Measurements from ENCODE around the gene CEMIP2. TPM values are rescaled to one million over a fixed set of nuclear protein-coding genes. Genes with fewer than 3 reads are reported as not detected.

The CEMIP2 gene
- total and polyA plus RNA-seq, 8 donors: 12.4 to 218 (median 59.8) TPM

DNA sequence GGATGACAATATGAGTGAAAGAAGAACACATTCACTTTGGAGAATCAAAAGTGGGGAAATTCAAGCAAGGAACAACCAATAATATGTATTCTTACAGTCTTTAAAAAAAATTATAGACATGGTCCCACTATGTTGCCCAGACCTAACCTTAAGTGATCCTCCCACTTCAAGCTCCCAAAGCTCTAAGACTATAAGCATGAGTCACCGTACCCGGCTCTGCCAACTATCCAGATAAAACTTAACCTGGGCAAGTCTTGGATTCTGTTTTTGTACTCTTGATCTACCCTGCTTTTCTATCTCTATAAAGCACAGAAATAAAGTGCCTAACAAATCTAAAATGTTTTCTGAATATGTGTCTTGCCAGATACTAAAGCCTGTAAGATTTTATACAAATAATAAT, 30.9 kb downstream of the CEMIP2 start:
- peaks cover 19 to 73% (median 52%) of the 10 kb centered on the region in 4 donors for H3K36me3 ChIP-seq
- WGBS, 5 donors: 35 to 80% (median 45%) methylated on average over 2 of the region's 2 CpGs
- no peaks in the 10 kb centered on the region for H3K9me3 ChIP-seq
- H3K4me1 ChIP-seq: peaks cover 3 to 50% (median 12%) of the 10 kb centered on the region in 4 donors
- H3K4me3 ChIP-seq: no peak overlapping the region
- DNase-seq: peak in 1 of 2 donors; percentile 67
- no peak for TF ChIP-seq EP300 (IDR thresholded peaks at IDR 0.05)
- TF ChIP-seq POLR2AphosphoS5 (IDR thresholded peaks at IDR 0.05): peak in 1 of 3 donors; percentile 5
- H3K27me3 ChIP-seq: no peaks in the 10 kb centered on the region
- intact Hi-C loops (cut with DNase I; ENCODE audit: low total_unique reads): no loop called here
- H3K27ac ChIP-seq: peak overlapping the region in 2 of 5 donors; percentile 35 to 90

DNA sequence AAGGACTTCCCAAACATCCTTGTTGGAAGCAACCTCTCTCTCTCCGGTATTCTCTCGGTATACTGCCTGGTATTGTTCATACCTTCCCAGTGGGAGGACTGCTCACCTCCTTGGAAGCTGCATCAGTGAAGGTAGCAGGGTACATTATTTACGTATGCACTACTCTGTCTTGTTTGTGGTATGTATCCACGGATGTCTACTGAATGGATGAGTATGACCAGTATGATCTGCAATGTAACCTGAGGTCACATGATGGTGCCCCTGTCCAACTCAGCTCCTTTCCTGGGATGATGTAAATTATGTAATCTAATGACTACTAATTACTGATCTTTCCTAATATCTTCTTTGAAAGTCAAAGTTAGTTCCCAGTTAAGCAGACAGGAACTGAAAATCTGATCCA, 32.1 kb downstream of the CEMIP2 start:
- 82 to 88% (median 84%) methylated on average over 4 of the region's 4 CpGs for WGBS, 5 donors
- Histone ChIP-seq H3K4me1 (peaks cover 3 to 40% (median 9%) of the 10 kb centered on the region in 4 donors), H3K27ac (no peak overlapping the region), H3K36me3 (peaks cover 23 to 85% (median 64%) of the 10 kb centered on the region in 4 donors), H3K27me3 (no peaks in the 10 kb centered on the region), H3K9me3 (no peaks in the 10 kb centered on the region), H3K4me3 (no peak overlapping the region)
- no peak for DNase-seq
- no peak for TF ChIP-seq POLR2AphosphoS5 (IDR thresholded peaks at IDR 0.05)
- no peak for TF ChIP-seq EP300 (IDR thresholded peaks at IDR 0.05)
- no peak for TF ChIP-seq POLR2A (IDR thresholded peaks at IDR 0.05)
- TF ChIP-seq, protein P1, sequence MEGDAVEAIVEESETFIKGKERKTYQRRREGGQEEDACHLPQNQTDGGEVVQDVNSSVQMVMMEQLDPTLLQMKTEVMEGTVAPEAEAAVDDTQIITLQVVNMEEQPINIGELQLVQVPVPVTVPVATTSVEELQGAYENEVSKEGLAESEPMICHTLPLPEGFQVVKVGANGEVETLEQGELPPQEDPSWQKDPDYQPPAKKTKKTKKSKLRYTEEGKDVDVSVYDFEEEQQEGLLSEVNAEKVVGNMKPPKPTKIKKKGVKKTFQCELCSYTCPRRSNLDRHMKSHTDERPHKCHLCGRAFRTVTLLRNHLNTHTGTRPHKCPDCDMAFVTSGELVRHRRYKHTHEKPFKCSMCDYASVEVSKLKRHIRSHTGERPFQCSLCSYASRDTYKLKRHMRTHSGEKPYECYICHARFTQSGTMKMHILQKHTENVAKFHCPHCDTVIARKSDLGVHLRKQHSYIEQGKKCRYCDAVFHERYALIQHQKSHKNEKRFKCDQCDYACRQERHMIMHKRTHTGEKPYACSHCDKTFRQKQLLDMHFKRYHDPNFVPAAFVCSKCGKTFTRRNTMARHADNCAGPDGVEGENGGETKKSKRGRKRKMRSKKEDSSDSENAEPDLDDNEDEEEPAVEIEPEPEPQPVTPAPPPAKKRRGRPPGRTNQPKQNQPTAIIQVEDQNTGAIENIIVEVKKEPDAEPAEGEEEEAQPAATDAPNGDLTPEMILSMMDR (IDR thresholded peaks at IDR 0.05): no peak
- intact Hi-C loops (cut with DNase I; ENCODE audit: low total_unique reads): no loop called here

DNA sequence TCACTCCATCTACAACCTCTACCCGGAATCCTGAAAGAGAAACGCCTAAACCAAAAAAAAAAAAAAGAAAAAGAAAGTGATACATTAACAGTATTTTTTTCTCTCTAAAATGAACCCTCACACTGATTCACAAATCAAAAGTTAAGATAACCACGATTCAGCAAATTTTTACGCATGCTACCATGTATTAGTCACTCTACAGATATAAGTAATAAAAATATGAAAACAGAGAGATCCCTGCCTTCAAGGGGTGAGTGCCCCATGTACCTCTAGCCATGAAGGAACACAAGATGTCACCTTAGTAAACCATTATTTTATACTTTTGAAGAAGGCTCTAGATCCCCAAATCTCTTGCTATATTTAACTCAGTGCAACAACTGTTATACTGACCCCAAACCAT, 33.4 kb downstream of the CEMIP2 start:
- TF ChIP-seq, protein P1 (IDR thresholded peaks at IDR 0.05): no peak
- TF ChIP-seq EP300 (IDR thresholded peaks at IDR 0.05) (no peak), POLR2AphosphoS5 (IDR thresholded peaks at IDR 0.05) (no peak), POLR2A (IDR thresholded peaks at IDR 0.05) (no peak)
- H3K27me3 ChIP-seq: no peaks in the 10 kb centered on the region
- intact Hi-C loops (cut with DNase I; ENCODE audit: low total_unique reads): no loop called here
- H3K4me3 ChIP-seq: no peak overlapping the region
- no peak for DNase-seq
- no peak overlapping the region for H3K27ac ChIP-seq
- H3K36me3 ChIP-seq: peaks cover 32 to 96% (median 76%) of the 10 kb centered on the region in 4 donors
- H3K4me1 ChIP-seq: peaks cover 0 to 30% (median 6%) of the 10 kb centered on the region in 4 donors
- H3K9me3 ChIP-seq: no peaks in the 10 kb centered on the region
- 73 to 81% (median 75%) methylated on average over 4 of the region's 4 CpGs for WGBS, 5 donors

DNA sequence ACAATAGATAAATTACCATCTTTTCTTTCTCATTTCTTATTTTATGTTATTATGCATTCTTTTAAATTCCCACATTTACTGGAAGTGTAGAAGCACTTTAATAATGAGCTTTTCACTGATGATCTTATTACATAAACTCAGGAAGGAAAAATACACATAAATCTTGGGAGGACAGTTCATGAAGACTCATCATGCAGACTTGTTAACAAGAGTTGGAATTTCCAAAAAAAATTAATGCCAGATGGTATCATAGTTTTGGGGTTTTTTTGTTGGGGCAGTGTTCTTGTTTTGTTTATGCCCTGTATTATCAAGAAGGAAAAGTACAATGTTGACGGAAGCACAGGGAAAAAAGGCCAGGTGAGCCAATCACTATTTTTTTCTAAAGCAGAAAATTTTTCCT, 35.1 kb downstream of the CEMIP2 start:
- peaks cover 48 to 96% (median 85%) of the 10 kb centered on the region in 4 donors for H3K36me3 ChIP-seq
- intact Hi-C loops (cut with DNase I; ENCODE audit: low total_unique reads): no loop called here

More for the DNA sequence above, 35.1 kb downstream of the CEMIP2 start:
- WGBS, 5 donors: 14 to 90% (median 43%) methylated on average over 1 of the region's 1 CpG
- no peaks in the 10 kb centered on the region for H3K27me3 ChIP-seq
- TF ChIP-seq POLR2A (IDR thresholded peaks at IDR 0.05): no peak
- TF ChIP-seq, protein P1 (IDR thresholded peaks at IDR 0.05): no peak
- no peak for TF ChIP-seq POLR2AphosphoS5 (IDR thresholded peaks at IDR 0.05)
- no peak for TF ChIP-seq EP300 (IDR thresholded peaks at IDR 0.05)
- DNase-seq: no peak
- no peaks in the 10 kb centered on the region for H3K9me3 ChIP-seq
- H3K4me3 ChIP-seq: no peak overlapping the region
- peaks cover 0 to 16% (median under 1%) of the 10 kb centered on the region in 4 donors for H3K4me1 ChIP-seq
- H3K27ac ChIP-seq: no peak overlapping the region
